ENCODE data around the gene RAI1. TPM values are rescaled to one million over a fixed set of nuclear protein-coding genes. Genes with fewer than 3 reads are reported as not detected.
A peak's percentile ranks its signal among the peaks of the same experiment; 100 is the strongest.

Gene RAI1
- total and polyA plus RNA-seq, 2 of the 8 experiments (the other 6 are each of a cell fraction or from before 2014, with no cell fraction given), result 0.39 to 1.2 TPM

- no peak overlapping the region for H2BK15ac ChIP-seq (ENCODE audit: low read length)
- H4K91ac ChIP-seq (replicated peaks; ENCODE audit: insufficient read length, low read length), result no peak overlapping the region
- no peak overlapping the region for H3K4me3 ChIP-seq (ENCODE audit: extremely low read depth in 1 of 4, insufficient read depth in 2 of 4, low read depth in 3 of 4, low read length in 4 of 4)
- peaks cover 28 to 76% (median 66%) of the 10 kb centered on the region in 4 experiments for H3K27me3 ChIP-seq (replicated peaks in 1 of 4; ENCODE audit: control insufficient read depth in 3 of 4, extremely low read depth in 1 of 4, insufficient read depth in 3 of 4, low read length in 3 of 4)
- H4K5ac ChIP-seq (ENCODE audit: insufficient read length, low read depth, low read length), result no peak overlapping the region
- no peak overlapping the region for H2AK5ac ChIP-seq (ENCODE audit: low read depth, low read length)
- no peak for DNase-seq (ENCODE audit: low read depth in 1 of 2, low spot score in 2 of 2)
- no peaks in the 10 kb centered on the region for H3K79me2 ChIP-seq (ENCODE audit: control insufficient read depth in 1 of 2, insufficient read depth in 2 of 2, low read length in 2 of 2)
- H4K20me1 ChIP-seq (replicated peaks in 1 of 2; ENCODE audit: control insufficient read depth in 1 of 2, insufficient read depth in 2 of 2, low read length in 2 of 2), result peaks cover 1 to 4% of the 10 kb centered on the region in 2 experiments
- no peak overlapping the region for H2AFZ ChIP-seq (ENCODE audit: low read length)
- no peak overlapping the region for H3K56ac ChIP-seq (replicated peaks; ENCODE audit: insufficient read length, low read depth, low read length)
- 84% methylated on average over 6 of the region's 6 CpGs; no CpG with 5 or more reads in 1 of the 2 experiments for WGBS, 2 experiments (ENCODE audit: extremely low coverage in 1 of 2, insufficient coverage in 1 of 2, insufficient read length in 1 of 2, insufficient replicate concordance in 2 of 2, low coverage in 1 of 2, low lambda C conversion rate in 2 of 2, missing lambda C conversion rate in 1 of 2)
- H2BK20ac ChIP-seq (ENCODE audit: low read length), result no peak overlapping the region
- H2BK5ac ChIP-seq (ENCODE audit: low read depth, low read length), result no peak overlapping the region
- H3K36me3 ChIP-seq (ENCODE audit: control insufficient read depth in 2 of 4, insufficient read depth in 4 of 4, low read length in 3 of 4), result no peaks in the 10 kb centered on the region
- FAIRE-seq, result no peak
- no peak overlapping the region; a peak in 1 of 7 replicates for H3K9ac ChIP-seq (replicated peaks in 1 of 4; ENCODE audit: extremely low read depth in 1 of 4, low read depth in 3 of 4, low read length in 3 of 4)
- peaks cover 4 to 14% (median 6%) of the 10 kb centered on the region in 4 experiments for H3K4me1 ChIP-seq (replicated peaks in 1 of 4; ENCODE audit: control insufficient read depth in 3 of 4, insufficient read depth in 4 of 4, low read length in 3 of 4)
- peak overlapping the region in 1 of 2 experiments; percentile 21; a peak in 1 of 4 replicates for H3K4me2 ChIP-seq (ENCODE audit: insufficient read depth in 1 of 2, low read depth in 2 of 2, low read length in 2 of 2)
- no peak overlapping the region for H2BK12ac ChIP-seq (ENCODE audit: low read depth, low read length)
- TF ChIP-seq CHD2 (IDR thresholded peaks at IDR 0.05; ENCODE audit: low read length) (no peak), GTF2F1 (IDR thresholded peaks at IDR 0.05; ENCODE audit: borderline replicate concordance, low read depth, low read length) (no peak), FOSL1 (IDR thresholded peaks at IDR 0.05; ENCODE audit: insufficient read depth, low read depth, low read length) (no peak), TAF7 (optimal IDR thresholded peaks at IDR 0.05; ENCODE audit: borderline replicate concordance, low read depth, low read length) (no peak), CEBPB (IDR thresholded peaks at IDR 0.05; ENCODE audit: low read depth, low read length) (no peak), KDM5A (IDR thresholded peaks at IDR 0.05; ENCODE audit: low read length) (no peak), MAFK (IDR thresholded peaks at IDR 0.05; ENCODE audit: low read depth, low read length) (no peak), SIX5 (IDR thresholded peaks at IDR 0.05; ENCODE audit: low read depth, low read length) (no peak)
- TF ChIP-seq, protein P1, sequence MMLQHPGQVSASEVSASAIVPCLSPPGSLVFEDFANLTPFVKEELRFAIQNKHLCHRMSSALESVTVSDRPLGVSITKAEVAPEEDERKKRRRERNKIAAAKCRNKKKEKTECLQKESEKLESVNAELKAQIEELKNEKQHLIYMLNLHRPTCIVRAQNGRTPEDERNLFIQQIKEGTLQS (IDR thresholded peaks at IDR 0.05; ENCODE audit: insufficient read depth, low read depth, low read length), result no peak
- TF ChIP-seq, protein P2, sequence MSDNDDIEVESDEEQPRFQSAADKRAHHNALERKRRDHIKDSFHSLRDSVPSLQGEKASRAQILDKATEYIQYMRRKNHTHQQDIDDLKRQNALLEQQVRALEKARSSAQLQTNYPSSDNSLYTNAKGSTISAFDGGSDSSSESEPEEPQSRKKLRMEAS (IDR thresholded peaks at IDR 0.05), result no peak
- no peak overlapping the region for H4K8ac ChIP-seq (ENCODE audit: extremely low read depth, insufficient read depth, low read length)
- H2BK120ac ChIP-seq (replicated peaks; ENCODE audit: low read depth, low read length), result no peak overlapping the region
- ChIA-PET POLR2A (ENCODE audit: partially characterized antibody) (interaction anchor here (1.2 kb wide), 1 partner anchor 41 kb away, joined by 3 read pairs; no protein-coding TSS in a partner anchor), CTCF (ENCODE audit: partially characterized antibody) (interaction anchor here (0.8 to 1.2 kb wide), 5 partner anchors 18 to 98 kb away, joined by 3 to 5 read pairs (median 3); no protein-coding TSS in a partner anchor)
- no peaks in the 10 kb centered on the region for H3K79me1 ChIP-seq (ENCODE audit: low read depth, low read length)
- H3K9me3 ChIP-seq (ENCODE audit: insufficient read depth in 2 of 2, low read depth in 1 of 2, low read length in 1 of 2), result no peaks in the 10 kb centered on the region
- no peak overlapping the region for H3K4ac ChIP-seq (replicated peaks; ENCODE audit: insufficient read length, low read depth, low read length)
- no peak overlapping the region for H3K23ac ChIP-seq (ENCODE audit: insufficient read length)
- no peak overlapping the region for H3K14ac ChIP-seq (ENCODE audit: insufficient read length)
- H3K23me2 ChIP-seq (ENCODE audit: low read depth, low read length), result peaks cover 5% of the 10 kb centered on the region; the same call in 1 of the 2 replicates
- no peak overlapping the region for H3K18ac ChIP-seq (ENCODE audit: extremely low read depth, low read length)
- no peak overlapping the region for H3K27ac ChIP-seq (ENCODE audit: low read depth, low read length)
These were observed 4.5 kb upstream of the RAI1 start for GRCh38 chr17:17676752-17677151.

All from H1 (cell line).